Breast epithelium (tissue), 3 donors: Measurements from ENCODE around the gene OR6P1.

Source experiments
- CTCF ChIP-seq, 3 donors: fragments of 450-650 bp; IDR thresholded peaks; one replicate each; pipeline ENCODE4 v1.5.1; 2016 to 2017; ENCODE audit warnings: antibody characterized with exemption in 3 of 3, mild to moderate bottlenecking in 3 of 3, moderate library complexity in 3 of 3
- POLR2A ChIP-seq: fragments of 450-650 bp; IDR thresholded peaks from one replicate; pipeline ENCODE4 v1.6.1; 2016; ENCODE audit warnings: antibody characterized with exemption, mild to moderate bottlenecking, moderate library complexity
- POLR2AphosphoS5 ChIP-seq, 3 donors: sonication (generic); formaldehyde crosslinking; IDR thresholded peaks; one replicate each; pipeline ENCODE4 v1.6.1; 2017; ENCODE audit warnings: antibody characterized with exemption in 3 of 3

- TF ChIP-seq CTCF (IDR thresholded peaks at IDR 0.05) (no peak), POLR2A (no peak), POLR2AphosphoS5 (IDR thresholded peaks at IDR 0.05) (no peak)
These were observed 16.6 kb upstream of the OR6P1 start for GRCh38 chr1:158586942-158587341.
